ENCODE results near the gene C1orf115. TPM values are rescaled to one million over a fixed set of nuclear protein-coding genes. Genes with fewer than 3 reads are reported as not detected.

C1orf115 gene
- polyA plus RNA-seq (2013, experiment 1 of 2), result 3.3 TPM
- 3.3 TPM for polyA plus RNA-seq (2013, experiment 2 of 2)

- Histone ChIP-seq H2AFZ (ENCODE audit: low read depth, low read length) (peak within 1 kb of the TSS; percentile 97), H3K79me1 (replicated peaks; ENCODE audit: low read length, poor library complexity, severe bottlenecking) (peaks cover 8% of the 10 kb centered on the region), H3K23ac (ENCODE audit: low read length in 2 of 2) (no peak within 1 kb of the TSS), H3K27me3 (ENCODE audit: control insufficient read depth in 1 of 2, insufficient read depth in 1 of 2, low read length in 2 of 2) (peaks cover 0 to 43% of the 10 kb centered on the region in 2 experiments), H4K8ac (ENCODE audit: low read length) (no peak within 1 kb of the TSS), H2BK15ac (ENCODE audit: low read depth, poor library complexity, severe bottlenecking) (peak within 1 kb of the TSS; percentile 57), H3K4me3 (ENCODE audit: insufficient read depth in 1 of 2, low read depth in 1 of 2, low read length in 2 of 2) (peak within 1 kb of the TSS; percentile 74 to 92), H3K4me1 (ENCODE audit: control insufficient read depth, insufficient read depth, low read depth, low read length) (peaks cover 7% of the 10 kb centered on the region), H3K36me3 (ENCODE audit: control insufficient read depth in 1 of 2, insufficient read depth in 2 of 2, low read depth in 1 of 2, low read length in 2 of 2) (no peaks in the 10 kb centered on the region), H2BK5ac (ENCODE audit: low read depth, low read length, poor library complexity, severe bottlenecking) (no peak within 1 kb of the TSS), H3K14ac (ENCODE audit: low read length in 2 of 2) (peak within 1 kb of the TSS in 1 of 2 experiments; percentile 22), H3K18ac (ENCODE audit: low read depth in 1 of 2, low read length in 2 of 2) (peak within 1 kb of the TSS in 1 of 2 experiments; percentile 82), H2BK120ac (ENCODE audit: low read depth, low read length) (no peak within 1 kb of the TSS), H3K4me2 (ENCODE audit: low read length, poor library complexity, severe bottlenecking) (peak within 1 kb of the TSS; percentile 91), H4K91ac (ENCODE audit: low read length) (no peak within 1 kb of the TSS), H3K9ac (ENCODE audit: low read length) (no peak within 1 kb of the TSS), H3K27ac (ENCODE audit: low read length, poor library complexity, severe bottlenecking) (no peak within 1 kb of the TSS), H3K4ac (ENCODE audit: low read depth in 1 of 2, low read length in 2 of 2) (no peak within 1 kb of the TSS), H2AK5ac (ENCODE audit: low read length, severe bottlenecking) (no peak within 1 kb of the TSS), H2BK12ac (ENCODE audit: low read length in 2 of 2) (peak within 1 kb of the TSS in 1 of 2 experiments; percentile 94), H3K9me3 (ENCODE audit: control insufficient read depth, low read length) (no peaks in the 10 kb centered on the region)
- WGBS, result 3% methylated on average over 70 of the region's 96 CpGs
- DNase-seq, result peak; percentile 68
Measured at GRCh38 chr1:220690140-220691052, at the start of gene C1orf115. TSS of gene C1orf115 (plus strand) at chr1:220690363. CDS start at chr1:220690403, 40 bp downstream.

- H3K4me1 ChIP-seq (ENCODE audit: control insufficient read depth, insufficient read depth, low read depth, low read length), result no peaks in the 10 kb centered on the region
- H3K36me3 ChIP-seq (ENCODE audit: control insufficient read depth in 1 of 2, insufficient read depth in 2 of 2, low read depth in 1 of 2, low read length in 2 of 2), result no peaks in the 10 kb centered on the region
- no peak overlapping the region for H3K4ac ChIP-seq (ENCODE audit: low read depth in 1 of 2, low read length in 2 of 2)
- H3K4me3 ChIP-seq (ENCODE audit: insufficient read depth in 1 of 2, low read depth in 1 of 2, low read length in 2 of 2), result no peak overlapping the region
- no peak overlapping the region for H2BK15ac ChIP-seq (ENCODE audit: low read depth, poor library complexity, severe bottlenecking)
- H3K27ac ChIP-seq (ENCODE audit: low read length, poor library complexity, severe bottlenecking), result no peak overlapping the region
- H3K9me3 ChIP-seq (ENCODE audit: control insufficient read depth, low read length), result no peaks in the 10 kb centered on the region
- H2BK12ac ChIP-seq (ENCODE audit: low read length in 2 of 2), result no peak overlapping the region
- no peak for DNase-seq
- H2BK5ac ChIP-seq (ENCODE audit: low read depth, low read length, poor library complexity, severe bottlenecking), result no peak overlapping the region
- H4K91ac ChIP-seq (ENCODE audit: low read length), result no peak overlapping the region
- H3K27me3 ChIP-seq (ENCODE audit: control insufficient read depth in 1 of 2, insufficient read depth in 1 of 2, low read length in 2 of 2), result no peaks in the 10 kb centered on the region
- no peak overlapping the region for H2AFZ ChIP-seq (ENCODE audit: low read depth, low read length)
- no peak overlapping the region for H3K23ac ChIP-seq (ENCODE audit: low read length in 2 of 2)
- peak overlapping the region in 1 of 2 experiments; percentile 57 for H3K14ac ChIP-seq (ENCODE audit: low read length in 2 of 2)
- H2AK5ac ChIP-seq (ENCODE audit: low read length, severe bottlenecking), result no peak overlapping the region
- H2BK120ac ChIP-seq (ENCODE audit: low read depth, low read length), result no peak overlapping the region
- no peak overlapping the region for H3K18ac ChIP-seq (ENCODE audit: low read depth in 1 of 2, low read length in 2 of 2)
- WGBS, result 93% methylated on average over 4 of the region's 4 CpGs
- H3K79me1 ChIP-seq (replicated peaks; ENCODE audit: low read length, poor library complexity, severe bottlenecking), result no peaks in the 10 kb centered on the region
- no peak overlapping the region for H3K9ac ChIP-seq (ENCODE audit: low read length)
- no peak overlapping the region for H3K4me2 ChIP-seq (ENCODE audit: low read length, poor library complexity, severe bottlenecking)
- no peak overlapping the region for H4K8ac ChIP-seq (ENCODE audit: low read length)
Measured at GRCh38 chr1:220642285-220642684, 47.9 kb upstream of the C1orf115 start.

GRCh38 chr1:220652995-220653394 is 37.2 kb upstream of the C1orf115 start:
- 97% methylated on average over 11 of the region's 13 CpGs for WGBS
- H3K18ac ChIP-seq (ENCODE audit: low read depth in 1 of 2, low read length in 2 of 2), result no peak overlapping the region
- no peaks in the 10 kb centered on the region for H3K27me3 ChIP-seq (ENCODE audit: control insufficient read depth in 1 of 2, insufficient read depth in 1 of 2, low read length in 2 of 2)

GRCh38 chr1:220655509-220655908 is 34.7 kb upstream of the C1orf115 start:
- Histone ChIP-seq H4K91ac (ENCODE audit: low read length) (no peak overlapping the region), H4K8ac (ENCODE audit: low read length) (no peak overlapping the region), H2BK5ac (ENCODE audit: low read depth, low read length, poor library complexity, severe bottlenecking) (no peak overlapping the region), H3K23ac (ENCODE audit: low read length in 2 of 2) (no peak overlapping the region), H3K79me1 (replicated peaks; ENCODE audit: low read length, poor library complexity, severe bottlenecking) (no peaks in the 10 kb centered on the region), H2BK120ac (ENCODE audit: low read depth, low read length) (no peak overlapping the region), H3K9me3 (ENCODE audit: control insufficient read depth, low read length) (no peaks in the 10 kb centered on the region), H3K36me3 (ENCODE audit: control insufficient read depth in 1 of 2, insufficient read depth in 2 of 2, low read depth in 1 of 2, low read length in 2 of 2) (peaks cover 0 to 15% of the 10 kb centered on the region in 2 experiments), H3K27ac (ENCODE audit: low read length, poor library complexity, severe bottlenecking) (no peak overlapping the region), H2BK12ac (ENCODE audit: low read length in 2 of 2) (no peak overlapping the region), H3K14ac (ENCODE audit: low read length in 2 of 2) (no peak overlapping the region), H2BK15ac (ENCODE audit: low read depth, poor library complexity, severe bottlenecking) (no peak overlapping the region), H3K9ac (ENCODE audit: low read length) (no peak overlapping the region), H3K27me3 (ENCODE audit: control insufficient read depth in 1 of 2, insufficient read depth in 1 of 2, low read length in 2 of 2) (no peaks in the 10 kb centered on the region), H3K4me2 (ENCODE audit: low read length, poor library complexity, severe bottlenecking) (no peak overlapping the region), H3K18ac (ENCODE audit: low read depth in 1 of 2, low read length in 2 of 2) (no peak overlapping the region), H3K4me1 (ENCODE audit: control insufficient read depth, insufficient read depth, low read depth, low read length) (no peaks in the 10 kb centered on the region), H2AK5ac (ENCODE audit: low read length, severe bottlenecking) (no peak overlapping the region), H3K4me3 (ENCODE audit: insufficient read depth in 1 of 2, low read depth in 1 of 2, low read length in 2 of 2) (no peak overlapping the region), H3K4ac (ENCODE audit: low read depth in 1 of 2, low read length in 2 of 2) (no peak overlapping the region), H2AFZ (ENCODE audit: low read depth, low read length) (no peak overlapping the region)
- WGBS, result 95% methylated on average over 1 of the region's 1 CpG
- DNase-seq, result no peak

More at GRCh38 chr1:220652995-220653394, 37.2 kb upstream of the C1orf115 start:
- no peak for DNase-seq
- Histone ChIP-seq H2AFZ (ENCODE audit: low read depth, low read length) (no peak overlapping the region), H3K9me3 (ENCODE audit: control insufficient read depth, low read length) (no peaks in the 10 kb centered on the region), H3K23ac (ENCODE audit: low read length in 2 of 2) (no peak overlapping the region), H4K91ac (ENCODE audit: low read length) (no peak overlapping the region), H3K4me1 (ENCODE audit: control insufficient read depth, insufficient read depth, low read depth, low read length) (no peaks in the 10 kb centered on the region), H2BK5ac (ENCODE audit: low read depth, low read length, poor library complexity, severe bottlenecking) (no peak overlapping the region), H3K4me3 (ENCODE audit: insufficient read depth in 1 of 2, low read depth in 1 of 2, low read length in 2 of 2) (no peak overlapping the region), H3K9ac (ENCODE audit: low read length) (no peak overlapping the region), H4K8ac (ENCODE audit: low read length) (no peak overlapping the region), H3K4ac (ENCODE audit: low read depth in 1 of 2, low read length in 2 of 2) (no peak overlapping the region), H2BK120ac (ENCODE audit: low read depth, low read length) (no peak overlapping the region), H2BK15ac (ENCODE audit: low read depth, poor library complexity, severe bottlenecking) (no peak overlapping the region), H2BK12ac (ENCODE audit: low read length in 2 of 2) (no peak overlapping the region), H3K27ac (ENCODE audit: low read length, poor library complexity, severe bottlenecking) (no peak overlapping the region), H2AK5ac (ENCODE audit: low read length, severe bottlenecking) (no peak overlapping the region), H3K36me3 (ENCODE audit: control insufficient read depth in 1 of 2, insufficient read depth in 2 of 2, low read depth in 1 of 2, low read length in 2 of 2) (peaks cover 0 to 15% of the 10 kb centered on the region in 2 experiments), H3K14ac (ENCODE audit: low read length in 2 of 2) (no peak overlapping the region), H3K79me1 (replicated peaks; ENCODE audit: low read length, poor library complexity, severe bottlenecking) (no peaks in the 10 kb centered on the region), H3K4me2 (ENCODE audit: low read length, poor library complexity, severe bottlenecking) (no peak overlapping the region)
